ENCODE results near the gene DENND4A. TPM values are rescaled to one million over a fixed set of nuclear protein-coding genes. Genes with fewer than 3 reads are reported as not detected.

DENND4A gene
- total RNA-seq, 1 donor from 2014 or later, result 8.5 TPM

DNA sequence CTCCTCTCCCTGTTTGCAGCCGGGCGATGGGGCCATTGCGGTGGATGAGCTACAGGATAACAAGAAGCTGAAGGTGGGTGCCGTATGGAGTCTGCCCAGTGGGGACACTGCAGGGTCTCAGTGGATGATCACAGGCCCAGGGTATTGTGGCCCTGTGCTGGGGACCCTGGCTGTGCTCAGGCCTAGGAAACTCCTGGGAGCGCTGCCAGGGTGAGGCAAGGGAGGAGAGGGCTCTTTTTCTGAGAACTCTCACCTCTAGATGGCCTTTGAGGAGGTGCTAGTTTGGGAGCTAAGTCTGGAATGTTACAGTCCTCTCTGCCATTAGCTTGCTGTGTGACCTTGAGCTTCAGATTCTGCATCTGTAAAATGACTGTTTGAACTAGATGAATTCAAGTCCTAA lies 154.0 kb downstream of the DENND4A start:
- H3K4me3 ChIP-seq (ENCODE audit: low read depth, low read length), result no peak overlapping the region
- no peak for DNase-seq (ENCODE audit: low read depth)
- no peaks in the 10 kb centered on the region for H3K27me3 ChIP-seq (ENCODE audit: control insufficient read depth, insufficient read depth, low read length)
- no peaks in the 10 kb centered on the region for H3K36me3 ChIP-seq (ENCODE audit: control insufficient read depth, insufficient read depth, low read length)
- TF ChIP-seq, protein P1, sequence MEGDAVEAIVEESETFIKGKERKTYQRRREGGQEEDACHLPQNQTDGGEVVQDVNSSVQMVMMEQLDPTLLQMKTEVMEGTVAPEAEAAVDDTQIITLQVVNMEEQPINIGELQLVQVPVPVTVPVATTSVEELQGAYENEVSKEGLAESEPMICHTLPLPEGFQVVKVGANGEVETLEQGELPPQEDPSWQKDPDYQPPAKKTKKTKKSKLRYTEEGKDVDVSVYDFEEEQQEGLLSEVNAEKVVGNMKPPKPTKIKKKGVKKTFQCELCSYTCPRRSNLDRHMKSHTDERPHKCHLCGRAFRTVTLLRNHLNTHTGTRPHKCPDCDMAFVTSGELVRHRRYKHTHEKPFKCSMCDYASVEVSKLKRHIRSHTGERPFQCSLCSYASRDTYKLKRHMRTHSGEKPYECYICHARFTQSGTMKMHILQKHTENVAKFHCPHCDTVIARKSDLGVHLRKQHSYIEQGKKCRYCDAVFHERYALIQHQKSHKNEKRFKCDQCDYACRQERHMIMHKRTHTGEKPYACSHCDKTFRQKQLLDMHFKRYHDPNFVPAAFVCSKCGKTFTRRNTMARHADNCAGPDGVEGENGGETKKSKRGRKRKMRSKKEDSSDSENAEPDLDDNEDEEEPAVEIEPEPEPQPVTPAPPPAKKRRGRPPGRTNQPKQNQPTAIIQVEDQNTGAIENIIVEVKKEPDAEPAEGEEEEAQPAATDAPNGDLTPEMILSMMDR (IDR thresholded peaks at IDR 0.05; ENCODE audit: insufficient read depth, low read length, poor library complexity, severe bottlenecking), result no peak

DNA sequence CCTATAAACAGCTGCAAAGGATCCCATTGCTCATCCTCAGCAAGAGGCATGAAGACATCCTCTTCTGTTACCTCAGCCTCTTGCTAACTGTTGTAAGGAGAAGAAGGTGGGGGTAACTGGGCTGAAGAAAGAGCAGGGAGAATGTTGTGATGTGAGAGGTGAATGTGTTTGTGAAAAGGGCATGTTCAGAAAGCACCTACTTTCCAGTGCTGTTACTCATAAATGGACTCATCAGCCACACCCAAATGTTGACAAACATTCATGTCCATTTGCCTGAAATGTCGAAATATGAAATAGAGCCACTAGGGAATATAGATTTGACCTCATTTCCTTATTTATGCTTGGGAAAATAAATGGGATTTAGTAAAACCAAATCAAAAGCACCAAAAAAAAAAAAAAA lies 157.7 kb downstream of the DENND4A start:
- DNase-seq (ENCODE audit: low read depth), result no peak
- H3K27me3 ChIP-seq (ENCODE audit: control insufficient read depth, insufficient read depth, low read length), result no peaks in the 10 kb centered on the region
- no peaks in the 10 kb centered on the region for H3K36me3 ChIP-seq (ENCODE audit: control insufficient read depth, insufficient read depth, low read length)
- H3K4me3 ChIP-seq (ENCODE audit: low read depth, low read length), result no peak overlapping the region
- TF ChIP-seq, protein P1 (IDR thresholded peaks at IDR 0.05; ENCODE audit: insufficient read depth, low read length, poor library complexity, severe bottlenecking), result no peak

DNA sequence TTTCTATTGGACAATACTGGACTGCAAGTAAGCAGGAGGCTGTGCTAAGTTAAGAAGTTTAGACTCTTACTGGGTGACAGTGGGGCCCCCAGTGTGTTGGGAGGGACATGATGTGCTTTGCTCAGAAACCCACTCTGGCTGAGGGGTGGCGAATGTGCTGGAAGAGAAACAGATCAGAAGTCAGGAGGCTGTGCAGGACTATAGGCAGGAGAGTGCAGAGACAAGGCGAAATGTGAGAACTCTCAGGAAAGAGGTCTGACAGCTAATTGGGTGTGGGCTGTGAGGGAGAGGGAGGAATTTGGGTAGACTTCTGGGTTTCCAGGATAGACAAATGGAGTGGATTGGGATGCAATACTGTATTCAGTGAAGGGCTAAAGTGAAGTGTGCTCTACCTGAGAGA lies 158.3 kb downstream of the DENND4A start:
- Histone ChIP-seq H3K27me3 (ENCODE audit: control insufficient read depth, insufficient read depth, low read length) (no peaks in the 10 kb centered on the region), H3K36me3 (ENCODE audit: control insufficient read depth, insufficient read depth, low read length) (no peaks in the 10 kb centered on the region), H3K4me3 (ENCODE audit: low read depth, low read length) (no peak overlapping the region)
- DNase-seq (ENCODE audit: low read depth), result no peak
- TF ChIP-seq, protein P1 (IDR thresholded peaks at IDR 0.05; ENCODE audit: insufficient read depth, low read length, poor library complexity, severe bottlenecking), result no peak

- no peaks in the 10 kb centered on the region for H3K36me3 ChIP-seq (ENCODE audit: control insufficient read depth, insufficient read depth, low read length)
- TF ChIP-seq, protein P1 (IDR thresholded peaks at IDR 0.05; ENCODE audit: insufficient read depth, low read length, poor library complexity, severe bottlenecking), result no peak
- no peak overlapping the region for H3K4me3 ChIP-seq (ENCODE audit: low read depth, low read length)
- DNase-seq (ENCODE audit: low read depth), result no peak
- H3K27me3 ChIP-seq (ENCODE audit: control insufficient read depth, insufficient read depth, low read length), result no peaks in the 10 kb centered on the region
These were observed 159.2 kb downstream of the DENND4A start for GRCh38 chr15:65632780-65633375.

DNA sequence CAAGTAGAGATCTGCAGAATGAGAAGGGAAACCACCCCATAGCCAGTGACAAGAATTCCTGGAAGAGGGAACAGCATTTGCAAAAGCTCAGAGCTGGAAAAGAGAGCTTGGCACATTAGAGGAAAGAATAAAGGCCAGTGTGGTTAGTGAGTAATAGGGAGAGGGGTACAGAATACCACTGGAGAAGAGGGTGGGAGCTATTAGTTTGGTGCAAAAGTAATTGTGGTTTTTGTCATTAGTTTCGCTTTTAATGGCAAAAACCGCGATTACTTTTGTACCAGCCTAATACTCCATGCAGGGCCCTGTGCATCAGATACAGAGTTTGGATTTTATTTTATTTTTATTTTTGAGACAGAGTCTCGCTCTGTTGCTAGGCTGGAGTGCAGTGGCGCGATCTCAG lies 160.6 kb downstream of the DENND4A start:
- Histone ChIP-seq H3K27me3 (ENCODE audit: control insufficient read depth, insufficient read depth, low read length) (no peaks in the 10 kb centered on the region), H3K4me3 (ENCODE audit: low read depth, low read length) (no peak overlapping the region), H3K36me3 (ENCODE audit: control insufficient read depth, insufficient read depth, low read length) (no peaks in the 10 kb centered on the region)
- TF ChIP-seq, protein P1 (IDR thresholded peaks at IDR 0.05; ENCODE audit: insufficient read depth, low read length, poor library complexity, severe bottlenecking), result no peak
- DNase-seq (ENCODE audit: low read depth), result no peak

DNA sequence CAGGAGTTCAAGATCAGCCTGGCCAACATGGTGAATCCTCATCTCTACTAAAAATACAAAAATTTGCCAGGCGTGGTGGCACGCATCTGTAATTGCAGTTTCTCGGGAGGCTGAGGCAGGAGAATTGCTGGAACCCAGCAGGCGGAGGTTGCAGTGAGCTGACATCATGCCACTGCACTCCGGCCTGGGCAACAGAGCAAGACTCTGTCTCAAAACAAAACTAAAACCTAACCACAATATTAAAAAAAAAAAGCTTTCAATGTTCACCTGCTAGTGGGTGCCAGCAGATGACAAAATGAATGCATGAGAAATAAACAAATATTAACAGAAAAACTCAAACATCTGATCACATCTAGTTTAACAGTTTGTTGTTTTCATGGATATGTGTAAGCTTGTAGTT lies 161.3 kb downstream of the DENND4A start:
- TF ChIP-seq, protein P1 (IDR thresholded peaks at IDR 0.05; ENCODE audit: insufficient read depth, low read length, poor library complexity, severe bottlenecking), result no peak
- no peak overlapping the region for H3K4me3 ChIP-seq (ENCODE audit: low read depth, low read length)
- H3K36me3 ChIP-seq (ENCODE audit: control insufficient read depth, insufficient read depth, low read length), result no peaks in the 10 kb centered on the region
- no peak for DNase-seq (ENCODE audit: low read depth)
- no peaks in the 10 kb centered on the region for H3K27me3 ChIP-seq (ENCODE audit: control insufficient read depth, insufficient read depth, low read length)
